HG02642 (cell line): ENCODE data around the gene RMC1.

Experiments used
- ATAC-seq: cut with Tn5 transposase; IDR thresholded peaks from one replicate; pipeline ENCODE4 v1.9.1; 2021; ENCODE audit warnings: mild to moderate bottlenecking; ENCODE audit not compliant: unreplicated experiment, poor library complexity

RMC1 gene

GRCh38 chr18:23528580-23529472, 25.5 kb downstream of the RMC1 start:
- ATAC-seq: no peak

DNA sequence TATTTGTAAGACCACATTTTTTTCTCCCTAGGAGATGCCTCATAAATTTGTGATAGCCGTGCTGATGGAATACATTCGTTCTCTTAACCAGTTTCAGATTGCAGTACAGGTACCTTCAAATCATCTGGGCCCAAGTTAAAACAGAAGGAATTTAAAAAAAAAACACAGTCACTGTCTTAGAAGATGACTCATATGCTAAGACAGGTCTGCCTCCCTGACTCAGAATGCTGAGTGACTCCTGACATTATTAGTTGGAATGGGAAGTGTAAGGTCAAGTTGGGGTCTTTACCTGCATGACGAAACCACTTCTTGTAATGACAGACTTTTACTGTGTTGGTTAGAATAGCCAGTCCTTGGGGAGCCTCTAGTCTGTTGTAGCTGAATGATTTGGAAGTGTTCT, 26.3 kb downstream of the RMC1 start:
- ATAC-seq: no peak

GRCh38 chr18:23530195-23530594, 26.9 kb downstream of the RMC1 start:
- ATAC-seq: no peak

DNA sequence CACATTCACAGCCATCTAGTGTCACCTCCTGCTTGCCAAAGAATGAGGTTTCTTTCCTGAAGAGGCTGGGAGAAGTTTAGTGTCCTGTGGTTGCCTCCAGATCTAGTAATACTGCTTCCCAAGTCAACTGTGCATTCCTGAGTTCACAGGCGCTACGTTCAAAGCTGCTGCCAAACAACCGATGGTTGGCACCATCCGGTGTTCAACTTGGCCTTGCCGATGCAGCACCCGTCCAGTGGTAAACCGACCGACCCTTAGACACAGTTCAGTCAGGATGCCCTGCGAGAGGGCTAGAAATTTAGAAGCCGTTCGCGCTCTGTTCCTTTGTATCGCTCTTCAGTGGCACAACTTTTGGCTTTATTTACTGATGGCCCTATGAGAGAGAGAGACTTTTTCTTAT, 28.6 kb downstream of the RMC1 start:
- no peak for ATAC-seq

DNA sequence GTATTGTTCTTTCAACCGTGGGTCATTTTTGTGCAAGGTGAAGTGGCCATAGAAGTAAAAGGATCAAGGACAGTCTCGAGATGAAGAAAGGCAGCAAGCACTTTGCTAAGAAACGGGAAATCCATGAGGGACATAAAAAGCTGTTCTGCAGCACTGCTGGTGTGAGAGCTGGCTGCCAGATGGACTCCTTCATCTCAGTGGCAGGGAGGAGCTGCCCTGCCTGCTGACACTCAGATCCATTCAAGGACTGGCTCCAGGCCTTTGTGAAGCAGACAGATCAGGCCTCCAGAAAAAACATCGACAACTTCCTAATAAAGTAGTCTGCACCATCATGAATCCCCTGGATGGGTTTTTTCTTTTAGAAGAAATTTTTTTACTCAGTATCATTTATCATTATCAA, 29.5 kb downstream of the RMC1 start:
- no peak for ATAC-seq

GRCh38 chr18:23534276-23534675, 31.0 kb downstream of the RMC1 start:
- no peak for ATAC-seq

DNA sequence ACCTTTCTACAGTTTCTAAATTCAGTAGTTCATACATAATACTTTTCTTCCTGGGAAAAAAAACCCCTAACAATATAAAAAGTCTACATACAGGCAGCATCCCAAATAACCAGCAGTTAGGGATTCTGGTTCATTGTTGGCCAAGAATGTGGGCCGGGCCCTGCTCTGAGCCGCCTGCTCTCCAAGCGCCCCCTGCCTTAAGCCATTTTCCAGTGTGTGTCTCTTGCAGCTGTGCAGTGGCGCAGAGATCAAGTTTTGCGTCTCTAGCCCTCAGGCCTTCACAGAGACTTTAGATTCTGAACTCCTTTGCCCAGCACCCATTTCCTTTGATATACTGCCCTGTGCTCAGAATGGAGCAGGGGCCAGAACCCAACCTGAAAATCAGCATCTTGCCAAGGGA, 32.9 kb downstream of the RMC1 start:
- ATAC-seq: no peak

DNA sequence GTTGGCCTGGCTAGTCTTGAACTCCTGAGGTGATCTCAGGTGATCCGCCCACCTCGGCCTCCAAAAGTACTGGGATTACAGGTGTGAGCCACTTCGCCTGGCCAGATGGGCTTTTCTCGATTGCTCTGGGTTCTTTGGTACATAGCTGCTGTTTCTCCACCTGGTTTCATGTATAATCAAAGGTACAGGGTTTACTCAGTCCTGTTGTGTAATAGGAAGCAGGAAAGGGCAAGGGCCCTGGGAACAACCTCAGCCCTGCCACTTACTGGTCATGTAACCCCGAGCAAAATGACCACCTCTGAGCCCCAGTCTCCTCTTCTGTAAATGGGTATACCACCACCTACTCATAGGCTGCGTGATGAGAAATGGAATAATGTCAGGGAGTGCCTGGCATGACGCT, 34.0 kb downstream of the RMC1 start:
- no peak for ATAC-seq

DNA sequence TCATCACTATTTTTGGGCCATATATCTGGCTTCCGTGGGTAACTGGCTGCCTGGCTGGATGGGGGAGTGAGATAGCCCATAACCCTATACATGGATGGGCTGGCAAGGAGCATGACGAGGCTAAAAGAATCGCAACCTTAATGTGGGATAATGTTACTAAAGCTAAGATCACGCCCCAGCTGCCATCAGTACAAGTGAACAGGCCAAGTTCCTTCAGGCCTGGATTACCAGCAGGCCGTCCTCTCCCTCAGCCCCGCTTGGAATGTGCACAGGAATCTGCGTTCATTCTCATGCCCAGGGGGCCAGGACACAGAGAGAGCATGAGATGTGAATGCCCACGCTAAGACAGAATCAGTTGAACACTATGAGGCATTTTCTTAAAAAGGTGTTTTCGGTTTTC, 34.7 kb downstream of the RMC1 start:
- no peak for ATAC-seq

DNA sequence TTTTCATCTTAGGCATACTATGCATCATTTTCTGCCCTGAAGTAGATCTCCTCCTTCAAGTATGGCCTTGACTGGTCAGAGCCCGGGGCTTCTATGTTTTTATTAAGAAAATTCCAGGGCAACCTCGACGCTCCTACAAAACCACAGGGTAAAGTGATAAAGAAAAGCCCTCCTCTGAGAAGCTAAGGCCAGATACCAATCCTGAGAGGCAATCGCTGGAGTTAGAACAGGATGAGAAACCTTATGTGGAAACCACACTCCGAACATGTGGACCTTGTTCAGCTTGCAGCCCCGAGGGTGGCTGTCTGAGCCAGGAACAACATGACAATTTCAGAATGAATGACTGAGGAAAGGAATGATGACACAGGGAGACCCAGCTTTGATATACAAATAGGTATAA, 35.6 kb downstream of the RMC1 start:
- no peak for ATAC-seq

GRCh38 chr18:23539296-23539695, 36.0 kb downstream of the RMC1 start:
- ATAC-seq: no peak

- ATAC-seq: no peak
Measured at GRCh38 chr18:23539911-23540525, 36.7 kb downstream of the RMC1 start.

DNA sequence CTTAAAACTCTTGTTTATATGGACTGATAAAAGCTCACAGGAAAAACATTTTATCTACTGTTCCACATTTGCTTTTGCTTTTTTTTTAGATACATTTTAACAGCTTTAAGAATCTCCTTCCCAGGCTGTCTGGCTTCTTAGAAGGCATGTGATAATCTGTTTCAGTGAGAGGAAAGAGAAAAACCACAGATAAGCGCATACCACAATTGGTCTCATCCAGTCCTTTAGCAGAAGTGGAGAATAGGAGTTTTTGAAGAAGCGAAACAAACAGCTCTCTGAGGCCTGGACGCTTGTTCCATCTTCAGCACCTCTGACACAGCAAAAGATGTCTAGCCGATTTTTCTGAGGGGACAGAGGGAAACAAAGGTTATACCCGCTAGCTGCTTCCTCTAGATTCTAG, 37.6 kb downstream of the RMC1 start:
- no peak for ATAC-seq

DNA sequence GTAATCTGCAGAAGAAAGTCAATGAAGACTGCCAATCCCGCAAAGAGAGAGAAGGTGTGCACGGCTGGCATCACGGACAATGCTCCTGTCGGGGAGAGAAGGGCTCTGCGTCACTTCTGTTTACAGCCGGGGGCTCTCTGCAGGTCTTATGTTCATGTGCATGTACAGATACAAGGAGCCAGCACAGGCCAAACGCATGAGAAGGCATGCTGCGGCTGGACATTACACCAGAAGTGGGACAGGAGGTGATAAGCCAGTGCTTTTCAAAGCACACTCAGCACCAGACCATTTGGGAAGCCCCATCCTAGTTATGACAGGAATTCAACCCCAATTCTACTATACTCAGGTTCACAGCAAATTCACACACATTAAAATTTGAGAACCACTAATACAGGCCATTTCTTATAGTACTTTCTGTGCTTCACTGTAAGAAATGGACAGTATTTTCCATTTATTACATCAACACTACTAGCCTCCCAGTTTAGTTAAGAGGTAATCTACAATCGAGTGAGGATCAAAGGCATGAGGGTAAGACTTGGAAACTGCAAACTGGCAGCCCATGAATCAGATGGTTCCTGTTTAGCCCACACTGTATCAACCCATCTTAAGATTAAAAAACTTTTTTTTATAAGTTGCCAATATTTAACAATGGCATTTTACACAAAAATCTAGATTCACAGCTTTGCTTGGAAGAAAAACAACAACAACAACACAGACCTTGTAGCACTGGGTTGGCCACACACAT, 38.2 kb downstream of the RMC1 start:
- ATAC-seq: no peak

DNA sequence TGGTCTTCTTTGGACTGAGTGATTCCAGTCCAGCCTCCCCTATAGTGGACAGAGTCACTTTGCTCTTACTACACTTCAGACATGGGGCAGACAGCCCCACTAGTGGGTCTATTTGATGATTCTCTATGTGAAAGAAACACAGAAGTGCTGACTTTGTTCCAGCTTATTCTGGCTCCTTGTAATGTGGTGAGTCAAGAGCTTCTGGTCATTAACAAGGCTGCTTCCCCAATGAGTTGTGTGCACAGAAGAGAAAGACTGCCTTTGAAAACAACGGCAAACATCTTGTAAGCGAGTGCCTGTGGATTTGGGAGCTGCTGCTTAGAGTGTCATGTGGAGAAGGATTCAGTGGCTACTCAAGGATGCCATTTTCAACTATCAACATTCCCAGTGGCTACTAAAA, 39.1 kb downstream of the RMC1 start:
- ATAC-seq: no peak

- no peak for ATAC-seq
Measured at GRCh38 chr18:23545247-23545789, 42.0 kb downstream of the RMC1 start.

DNA sequence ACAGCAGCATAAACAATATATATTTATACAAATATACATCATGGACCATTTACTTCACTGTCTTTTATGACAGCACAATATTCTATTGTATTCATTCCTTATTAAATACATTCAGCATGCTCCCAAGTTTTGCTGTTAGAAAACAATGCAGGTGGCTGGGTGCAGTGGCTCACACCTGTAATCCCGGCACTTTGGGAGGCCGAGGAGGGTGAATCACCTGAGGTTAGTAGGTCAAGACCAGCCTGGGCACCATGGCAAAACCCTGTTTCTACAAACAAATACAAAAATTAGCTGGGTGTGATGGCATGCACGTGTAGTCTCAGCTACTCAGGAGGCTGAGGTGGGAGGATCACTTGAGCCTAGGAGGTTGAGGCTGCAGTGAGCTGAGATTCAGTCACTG, 44.0 kb downstream of the RMC1 start:
- no peak for ATAC-seq

- ATAC-seq: no peak
Measured at GRCh38 chr18:23547846-23548245, 44.5 kb downstream of the RMC1 start.

- no peak for ATAC-seq
Measured at GRCh38 chr18:23548275-23548674, 45.0 kb downstream of the RMC1 start.

- no peak for ATAC-seq
Measured at GRCh38 chr18:23548719-23549118, 45.4 kb downstream of the RMC1 start.

GRCh38 chr18:23550898-23551297, 47.6 kb downstream of the RMC1 start:
- no peak for ATAC-seq
